SU-DHL-6 (cell line): ENCODE results near the gene STAM2.

Experiments used
- EZH2phosphoT487 ChIP-seq: fragments of 200-600 bp; sonication (generic), shearing (Covaris generic); conservative IDR thresholded peaks from 2 replicates; pipeline ENCODE4 v1.6.1; 2018; ENCODE audit warnings: mild to moderate bottlenecking, antibody characterized with exemption, low read length, moderate library complexity, mixed read lengths
- TF ChIP-seq, protein P1 (sequence below): fragments of 200-600 bp; sonication (generic); IDR thresholded peaks from one replicate; pipeline ENCODE4 v1.5.1; 2017; ENCODE audit warnings: antibody characterized with exemption, mild to moderate bottlenecking, low read length, moderate library complexity; ENCODE audit not compliant: insufficient read depth, poor library complexity, severe bottlenecking

DNA sequence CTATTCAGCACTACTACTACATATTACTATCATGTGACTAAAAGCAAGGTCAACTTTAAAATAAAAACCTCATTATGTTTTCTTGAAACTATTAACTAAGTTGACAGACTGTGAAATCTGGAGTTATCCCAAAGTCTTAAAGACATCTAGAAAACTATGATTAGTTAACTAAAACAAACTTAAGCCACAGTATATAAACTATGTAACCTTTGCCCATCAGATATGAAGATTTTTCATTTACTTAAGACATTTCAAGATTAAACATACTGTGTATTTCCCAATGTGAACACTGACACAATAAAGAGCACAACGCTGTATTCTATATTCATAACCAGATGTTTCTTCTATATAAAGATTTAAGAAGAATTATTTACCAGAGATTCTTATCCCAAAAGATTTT, 43.3 kb downstream of the STAM2 start:
- TF ChIP-seq, protein P1, sequence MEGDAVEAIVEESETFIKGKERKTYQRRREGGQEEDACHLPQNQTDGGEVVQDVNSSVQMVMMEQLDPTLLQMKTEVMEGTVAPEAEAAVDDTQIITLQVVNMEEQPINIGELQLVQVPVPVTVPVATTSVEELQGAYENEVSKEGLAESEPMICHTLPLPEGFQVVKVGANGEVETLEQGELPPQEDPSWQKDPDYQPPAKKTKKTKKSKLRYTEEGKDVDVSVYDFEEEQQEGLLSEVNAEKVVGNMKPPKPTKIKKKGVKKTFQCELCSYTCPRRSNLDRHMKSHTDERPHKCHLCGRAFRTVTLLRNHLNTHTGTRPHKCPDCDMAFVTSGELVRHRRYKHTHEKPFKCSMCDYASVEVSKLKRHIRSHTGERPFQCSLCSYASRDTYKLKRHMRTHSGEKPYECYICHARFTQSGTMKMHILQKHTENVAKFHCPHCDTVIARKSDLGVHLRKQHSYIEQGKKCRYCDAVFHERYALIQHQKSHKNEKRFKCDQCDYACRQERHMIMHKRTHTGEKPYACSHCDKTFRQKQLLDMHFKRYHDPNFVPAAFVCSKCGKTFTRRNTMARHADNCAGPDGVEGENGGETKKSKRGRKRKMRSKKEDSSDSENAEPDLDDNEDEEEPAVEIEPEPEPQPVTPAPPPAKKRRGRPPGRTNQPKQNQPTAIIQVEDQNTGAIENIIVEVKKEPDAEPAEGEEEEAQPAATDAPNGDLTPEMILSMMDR: no peak
- TF ChIP-seq EZH2phosphoT487: no peak
